Endothelial cell of umbilical vein (primary cell): Measurements from ENCODE around the gene EVA1A. TPM values are rescaled to one million over a fixed set of nuclear protein-coding genes. Genes with fewer than 3 reads are reported as not detected.

ENCODE experiments used
- BruUV-seq: library from RNA; stranded (reverse); fragments of 400-500 nt; replicated peaks from 2 replicates; lab custom pipeline; 2021; lab: Mats Ljungman, UMichigan
- CTCF ChIA-PET: fragments of 300-600, 350-600 bp; sonication (Branson Sonifier 250); formaldehyde crosslinking; loops from one replicate; lab custom pipeline; 2021; ENCODE audit warnings: antibody characterized with exemption, inconsistent platforms; lab: Charles Lee
- POLR2A ChIA-PET: fragments of 300-600, 350-600 bp; sonication (Branson Sonifier 250); formaldehyde crosslinking; loops from one replicate; lab custom pipeline; 2021; ENCODE audit warnings: antibody characterized with exemption, inconsistent platforms; lab: Charles Lee
- DNase-seq: peaks from one replicate; pipeline ENCODE4 v3.0.0-alpha.2; 2011; ENCODE audit warnings: low read depth, low spot score
- FAIRE-seq: peaks from 2 replicates; lab custom pipeline; 2011; peaks lifted over from hg19 to GRCh38; lab: Jason Lieb, UNC
- H2AFZ ChIP-seq: 2 replicates; pipeline ENCODE4 v1.6.0; 2012; ENCODE audit warnings: low read depth, low read length, control low read depth, inconsistent platforms
- H3K27ac ChIP-seq: 2 replicates; pipeline ENCODE4 v1.5.1; 2011; ENCODE audit warnings: low read depth, mild to moderate bottlenecking, control low read depth, low read length, moderate library complexity; ENCODE audit not compliant: insufficient read depth
- H3K27me3 ChIP-seq, 2 experiments: 2 replicates each; pipeline versions ENCODE4 v1.6.0 to v1.6.1; 2011; ENCODE audit warnings: low read length in 2 of 2, mixed read lengths in 1 of 2; ENCODE audit not compliant: control insufficient read depth in 2 of 2, insufficient read depth in 2 of 2
- H3K36me3 ChIP-seq, 2 experiments: 2 replicates in 1 of 2; 3 replicates in 1 of 2; pipeline ENCODE4 v1.5.1; 2011; ENCODE audit warnings: low read length in 2 of 2, mild to moderate bottlenecking in 1 of 2, moderate library complexity in 1 of 2; ENCODE audit not compliant: control insufficient read depth in 2 of 2, insufficient read depth in 2 of 2; ENCODE audit errors: extremely low read depth in 1 of 2
- H3K4me1 ChIP-seq: 3 replicates; pipeline ENCODE4 v1.5.1; 2011; ENCODE audit warnings: mild to moderate bottlenecking, low read length; ENCODE audit not compliant: control insufficient read depth, insufficient read depth; ENCODE audit errors: extremely low read depth
- H3K4me2 ChIP-seq: 2 replicates; pipeline ENCODE4 v1.6.1; 2011; ENCODE audit warnings: low read length, control low read depth, mixed read lengths; ENCODE audit not compliant: insufficient read depth
- H3K4me3 ChIP-seq, 3 experiments: fragments of 200-600 bp in 1 of 3; sonication (generic), shearing (Covaris generic) in 1 of 3; replicated peaks in 1 of 3; 2 replicates each; pipeline ENCODE4 v1.5.1; 2011 to 2016; ENCODE audit warnings: control low read depth in 3 of 3, low read length in 3 of 3, mild to moderate bottlenecking in 2 of 3, inconsistent platforms in 1 of 3, low read depth in 1 of 3, moderate library complexity in 1 of 3; ENCODE audit not compliant: insufficient read depth in 1 of 3
- H3K79me2 ChIP-seq: 2 replicates; pipeline ENCODE4 v1.6.0; 2012; ENCODE audit warnings: low read length, inconsistent platforms; ENCODE audit not compliant: control insufficient read depth, insufficient read depth
- H3K9ac ChIP-seq: replicated peaks from 2 replicates; pipeline ENCODE3; 2011; ENCODE audit warnings: low read length, control low read depth; ENCODE audit not compliant: insufficient read depth; ENCODE audit errors: extremely low read depth
- H3K9me1 ChIP-seq: replicated peaks from 3 replicates; pipeline ENCODE4 v1.6.0; 2011; ENCODE audit warnings: mild to moderate bottlenecking, low read length; ENCODE audit not compliant: control insufficient read depth, insufficient read depth; ENCODE audit errors: extremely low read depth
- H3K9me3 ChIP-seq: replicated peaks from 2 replicates; pipeline ENCODE4 v1.5.1; 2012; ENCODE audit warnings: low read length, inconsistent platforms; ENCODE audit not compliant: control insufficient read depth, insufficient read depth
- H4K20me1 ChIP-seq: replicated peaks from 2 replicates; pipeline ENCODE3; 2011; ENCODE audit warnings: mild to moderate bottlenecking, low read length; ENCODE audit not compliant: control insufficient read depth, insufficient read depth; ENCODE audit errors: extremely low read depth
- CTCF ChIP-seq, 2 donors: IDR thresholded peaks; 1 replicate in 1 of 2; 2 replicates in 1 of 2; pipeline ENCODE4 v1.5.1; 2011; ENCODE audit warnings: low read length in 2 of 2, mild to moderate bottlenecking in 2 of 2, moderate library complexity in 2 of 2, control low read depth in 1 of 2, inconsistent platforms in 1 of 2, low read depth in 1 of 2; ENCODE audit not compliant: insufficient read depth in 1 of 2; ENCODE audit errors: extremely low read depth in 1 of 2
- EZH2 ChIP-seq: IDR thresholded peaks from 2 replicates; pipeline ENCODE4 v1.6.1; 2012; ENCODE audit warnings: borderline replicate concordance, low read depth, mild to moderate bottlenecking, moderate library complexity, low read length, inconsistent platforms; ENCODE audit not compliant: severe bottlenecking
- FOS ChIP-seq: IDR thresholded peaks from 2 replicates; pipeline ENCODE4 v1.6.1; 2011; ENCODE audit warnings: mild to moderate bottlenecking, low read length, moderate library complexity, borderline replicate concordance; ENCODE audit not compliant: insufficient read depth
- GATA2 ChIP-seq: IDR thresholded peaks from 2 replicates; pipeline ENCODE4 v1.7.0; 2011; ENCODE audit warnings: low read depth, mild to moderate bottlenecking, moderate library complexity, mixed read lengths, low read length; ENCODE audit not compliant: insufficient read length, insufficient read depth
- JUN ChIP-seq: IDR thresholded peaks from 2 replicates; pipeline ENCODE4 v1.6.1; 2011; ENCODE audit warnings: borderline replicate concordance, low read depth; ENCODE audit not compliant: insufficient read length, insufficient read depth
- MAX ChIP-seq: IDR thresholded peaks from 2 replicates; pipeline ENCODE4 v1.6.1; 2011; ENCODE audit not compliant: insufficient read depth, insufficient read length
- MYC ChIP-seq: IDR thresholded peaks from one replicate; pipeline ENCODE4 v1.6.1; 2011; ENCODE audit warnings: mild to moderate bottlenecking, low read depth, low read length
- POLR2A ChIP-seq: IDR thresholded peaks from 2 replicates; pipeline ENCODE4 v1.6.1; 2012; ENCODE audit warnings: low read depth, mild to moderate bottlenecking, control low read depth, low read length
- POLR2AphosphoS5 ChIP-seq: IDR thresholded peaks from 2 replicates; pipeline ENCODE4 v1.6.1; 2012; ENCODE audit warnings: low read depth, mild to moderate bottlenecking, control low read depth, low read length, moderate library complexity; ENCODE audit not compliant: insufficient read depth
- dilution Hi-C: fragments of 300-500 bp; cut with MboI; formaldehyde crosslinking; loops from one replicate; pipeline ENCODE4 v1.15.0; 2019; ENCODE audit warnings: low sequenced_read_pairs; ENCODE audit not compliant: extremely low pct_ligation_motif_present
- intact Hi-C: fragments of 100-400 bp; cut with micrococcal nuclease; formaldehyde crosslinking; loops from one replicate; pipeline ENCODE4 v1.10.0; 2022
- polyA plus RNA-seq, 4 experiments: library from polyadenylated mRNA; depleted of rRNA in 3 of 4; stranded (reverse) in 3 of 4; unstranded in 1 of 4; fragments of >200 nt; gene quantifications; 2 replicates each; pipeline versions ENCODE4 v1.2.1 to v1.2.3, GENCODE V29; 2011 to 2012; ENCODE audit warnings: missing spikeins in 1 of 4
- total RNA-seq: library from RNA; stranded (reverse); gene quantifications from 2 replicates; pipeline ENCODE4 v1.2.3, GENCODE V29; 2021

The EVA1A gene
- total and polyA plus RNA-seq, 2 donors (not counting 3 experiments of a cell fraction or from before 2014, with no cell fraction given), result 52.6 to 66.5 TPM

DNA sequence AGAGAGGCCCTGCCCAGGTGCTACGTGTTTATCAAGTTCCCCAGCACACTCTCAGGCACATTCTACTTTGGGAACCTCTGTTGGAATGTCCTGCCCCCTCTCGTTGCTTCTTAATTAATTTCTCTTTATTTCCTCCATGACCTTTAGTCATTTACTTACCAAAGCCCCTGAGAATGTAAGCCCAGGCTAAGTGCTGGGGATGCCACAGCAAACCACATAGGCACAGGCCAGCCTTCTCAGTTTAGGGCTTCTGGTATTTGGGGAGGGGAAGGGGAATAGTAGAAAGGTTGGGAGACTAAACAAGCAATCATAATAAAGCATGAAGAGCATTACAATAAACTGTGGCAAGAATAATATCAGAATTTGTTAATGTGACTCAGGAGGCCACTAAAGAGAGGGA is 85.7 kb downstream of the EVA1A start:
- no peaks in the 10 kb centered on the region for H4K20me1 ChIP-seq
- H3K4me3 ChIP-seq, result no peak overlapping the region
- dilution Hi-C loops (no loop called here), intact Hi-C loops (no loop called here)
- H3K4me1 ChIP-seq, result no peaks in the 10 kb centered on the region
- no peak overlapping the region for H3K9ac ChIP-seq
- no peaks in the 10 kb centered on the region for H3K36me3 ChIP-seq
- TF ChIP-seq FOS (no peak), EZH2 (no peak), JUN (no peak), CTCF (IDR thresholded peaks at IDR 0.05; ENCODE audit: extremely low read depth in 1 of 2, insufficient read depth in 1 of 2, low read depth in 1 of 2, low read length in 2 of 2) (no peak), GATA2 (no peak), POLR2AphosphoS5 (no peak), MYC (no peak), POLR2A (no peak), MAX (no peak)
- BruUV-seq, result no TSS peak
- peaks cover 6 to 14% of the 10 kb centered on the region in 2 experiments for H3K27me3 ChIP-seq
- POLR2A ChIA-PET, result no interaction called here
- no peaks in the 10 kb centered on the region for H3K9me3 ChIP-seq
- no peaks in the 10 kb centered on the region for H3K9me1 ChIP-seq
- CTCF ChIA-PET, result interaction anchor here (1.4 to 2.3 kb wide), 2 partner anchors 9 to 86 kb away, joined by 5 to 11 read pairs; partner anchors contain the start of gene EVA1A
- FAIRE-seq, result no peak
- no peak overlapping the region for H3K27ac ChIP-seq
- H3K4me2 ChIP-seq, result no peak overlapping the region
- no peaks in the 10 kb centered on the region for H3K79me2 ChIP-seq
- no peak overlapping the region for H2AFZ ChIP-seq
- DNase-seq, result no peak
